ENCODE data around the gene PHAX. TPM values are rescaled to one million over a fixed set of nuclear protein-coding genes. Genes with fewer than 3 reads are reported as not detected.

The PHAX gene
- total and polyA plus RNA-seq, 10 of the 15 experiments (the other 5 are each of a cell fraction or from before 2014, with no cell fraction given), result 28.2 to 88.7 (median 60.3) TPM

DNA sequence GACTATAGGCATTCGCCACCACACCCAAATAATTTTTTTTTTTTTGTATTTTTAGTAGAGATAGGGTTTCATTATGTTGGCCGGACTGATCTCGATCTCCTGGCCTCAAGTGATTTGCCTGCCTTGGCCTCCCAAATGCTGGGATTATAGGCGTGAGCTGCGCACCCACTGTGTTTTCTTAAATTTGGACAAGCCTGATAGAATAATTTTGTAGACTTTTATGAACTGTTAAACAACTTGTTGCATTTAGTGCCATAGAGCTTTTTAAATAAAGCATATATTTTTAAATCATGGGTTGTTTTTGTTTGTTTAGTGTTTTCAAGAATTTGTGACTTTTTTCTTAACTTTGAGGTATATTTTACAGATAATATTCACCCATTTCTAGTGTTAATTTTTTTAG is 4.8 kb downstream of the PHAX start (continued):
- TF ChIP-seq RBBP5 (conservative IDR thresholded peaks at IDR 0.05) (no peak), YBX1 (IDR thresholded peaks at IDR 0.05) (no peak), TARDBP (IDR thresholded peaks at IDR 0.05; ENCODE audit: borderline replicate concordance) (no peak), GABPA (IDR thresholded peaks at IDR 0.05; ENCODE audit: low read depth) (no peak), RCOR1 (conservative IDR thresholded peaks at IDR 0.05; ENCODE audit: low read depth, low read length) (no peak), POLR2AphosphoS2 (IDR thresholded peaks at IDR 0.05; ENCODE audit: low read depth, low read length) (no peak)

DNA sequence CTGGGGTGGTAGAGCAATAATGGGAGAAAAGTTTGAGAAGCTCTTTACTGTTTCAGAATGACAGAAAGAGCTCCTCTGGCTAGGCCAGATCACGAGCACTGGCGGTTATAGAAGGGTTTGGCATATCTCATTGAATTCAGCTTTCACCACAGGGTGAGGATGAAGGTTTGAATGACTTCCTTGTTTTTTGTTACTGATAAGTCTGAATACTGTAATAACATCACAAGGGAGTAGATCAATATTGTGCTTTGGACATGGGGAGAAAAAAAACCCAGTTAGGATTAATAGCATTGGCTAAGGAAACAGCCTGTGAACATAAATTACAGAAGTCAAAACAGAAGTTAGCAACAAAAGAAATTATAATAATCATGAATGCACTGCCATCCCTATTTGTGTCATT is 9.4 kb downstream of the PHAX start:
- in situ Hi-C loops (cut with MboI), result no loop called here
- ATAC-seq (peak; percentile 37; the same call in 2 of the 3 replicates), FAIRE-seq (no peak), DNase-seq (ENCODE audit: low read depth, low spot score) (no peak)
- SMC1A ChIA-PET (ENCODE audit: uncharacterized antibody, unreplicated experiment), result no interaction called here
- Histone ChIP-seq H4K20me1 (ENCODE audit: control insufficient read depth, insufficient read depth) (no peaks in the 10 kb centered on the region), H3K36me3 (ENCODE audit: control insufficient read depth in 2 of 2, insufficient read depth in 2 of 2, low read length in 1 of 2) (peaks cover 2 to 18% of the 10 kb centered on the region in 2 experiments; a peak in 3 of 4 replicates), H3K79me2 (ENCODE audit: control insufficient read depth, insufficient read depth, low read length) (peaks cover 34% of the 10 kb centered on the region), H3K4me2 (ENCODE audit: control insufficient read depth, insufficient read depth) (peak overlapping the region; percentile 32), H3K9me3 (replicated peaks; ENCODE audit: control insufficient read depth, insufficient read depth, low read length) (no peaks in the 10 kb centered on the region), H3K4me3 (no peak overlapping the region), H3K4me1 (ENCODE audit: control insufficient read depth, insufficient read depth, low read length) (peaks cover 8% of the 10 kb centered on the region; the same call in 1 of the 2 replicates), H3K27me3 (replicated peaks in 1 of 2; ENCODE audit: control insufficient read depth in 2 of 2, insufficient read depth in 2 of 2, low read length in 1 of 2) (no peaks in the 10 kb centered on the region), H3K27ac (ENCODE audit: control insufficient read depth, insufficient read depth) (no peak overlapping the region), H3K9ac (ENCODE audit: control insufficient read depth, insufficient read depth, low read length) (no peak overlapping the region), H2AFZ (ENCODE audit: control insufficient read depth, low read depth, low read length) (no peak overlapping the region)
- RAD21 ChIA-PET (ENCODE audit: unreplicated experiment), result no interaction called here
- intact Hi-C loops (cut with micrococcal nuclease; ENCODE audit: unreplicated experiment), result no loop called here
- BruUV-seq (replicated peaks), result TSS peak; percentile 31
- POLR2A ChIA-PET, result no interaction called here
- whole genome bisulfite sequencing (ENCODE audit: insufficient coverage, insufficient replicate concordance, low lambda C conversion rate, missing lambda C conversion rate), result 0% methylated on average over 2 of the region's 2 CpGs
- TF ChIP-seq IRF4 (IDR thresholded peaks at IDR 0.05; ENCODE audit: low read depth, low read length) (no peak), NFIC (IDR thresholded peaks at IDR 0.05; ENCODE audit: low read depth, low read length) (no peak), CBX5 (IDR thresholded peaks at IDR 0.05; ENCODE audit: low read depth) (no peak), RUNX3 (IDR thresholded peaks at IDR 0.05; ENCODE audit: low read length) (no peak), RFX5 (IDR thresholded peaks at IDR 0.05; ENCODE audit: low read depth, low read length) (no peak), SRF (IDR thresholded peaks at IDR 0.05; ENCODE audit: low read depth in 2 of 2, low read length in 2 of 2) (no peak), NRF1 (conservative IDR thresholded peaks at IDR 0.05; ENCODE audit: low read depth, low read length) (no peak), CREM (IDR thresholded peaks at IDR 0.05; ENCODE audit: low read depth) (no peak)
- CTCF ChIA-PET, result interaction anchor here (0.8 to 3.0 kb wide), 2 partner anchors 9 to 199 kb away, joined by 3 to 13 read pairs; partner anchors contain the start of gene PHAX

All from GM12878 (cell line).